HepG2 (cell line): ENCODE results near the gene PHACTR3. TPM values are rescaled to one million over a fixed set of nuclear protein-coding genes. Genes with fewer than 3 reads are reported as not detected.

ENCODE experiments used
- ATAC-seq: fragments of 200-7000 bp; cut with Tn5 transposase; 3 replicates; pipeline ENCODE4 v1.9.1; 2020; ENCODE audit warnings: mild to moderate bottlenecking, moderate library complexity
- BruUV-seq: library from RNA; stranded (reverse); fragments of 400-500 nt; replicated peaks from 2 replicates; lab custom pipeline; 2021; lab: Mats Ljungman, UMichigan
- CTCF ChIA-PET: fragments of 300-600 bp; formaldehyde crosslinking; extraction: SDS; loops from one replicate; lab custom pipeline; 2021; ENCODE audit warnings: low total read pairs, inconsistent platforms, low intra/inter-chr PET ratio; lab: Yijun Ruan, JAX
- POLR2A ChIA-PET: fragments of 350-600 bp; sonication (Branson Sonifier 250); formaldehyde crosslinking; loops from one replicate; lab custom pipeline; 2020; ENCODE audit warnings: antibody characterized with exemption, inconsistent platforms; lab: Yijun Ruan, JAX
- DNase-seq: peaks from one replicate; pipeline ENCODE4 v3.0.0-alpha.2; 2015; ENCODE audit warnings: low spot score
- FAIRE-seq: peaks from 3 replicates; lab custom pipeline; 2011; peaks lifted over from hg19 to GRCh38; lab: Jason Lieb, UNC
- H2AFZ ChIP-seq: one replicate; pipeline ENCODE4 v1.6.1; 2011; ENCODE audit warnings: low read length, inconsistent platforms
- H3K27ac ChIP-seq: fragments of 300-600 bp; 3 replicates; pipeline ENCODE4 v1.8.0; 2011; ENCODE audit warnings: mixed run types, mild to moderate bottlenecking, mixed read lengths, low read length, inconsistent platforms; ENCODE audit not compliant: insufficient read depth; ENCODE audit errors: extremely low read length
- H3K27me3 ChIP-seq, 2 experiments: fragments of 200-600 bp in 1 of 2; 2 replicates in 1 of 2; 3 replicates in 1 of 2; pipeline versions ENCODE4 v1.6.0 to v1.8.0; 2011; ENCODE audit warnings: low read length in 2 of 2, mild to moderate bottlenecking in 2 of 2, moderate library complexity in 2 of 2, inconsistent platforms in 1 of 2; ENCODE audit not compliant: insufficient read depth in 2 of 2, control insufficient read depth in 1 of 2
- H3K36me3 ChIP-seq, 2 experiments: fragments of 200-600 bp in 1 of 2; replicated peaks in 1 of 2; 2 replicates in 1 of 2; 3 replicates in 1 of 2; pipeline versions ENCODE4 v1.5.1 to v1.8.0; 2011; ENCODE audit warnings: low read length in 2 of 2, inconsistent platforms in 1 of 2; ENCODE audit not compliant: insufficient read depth in 2 of 2, control insufficient read depth in 1 of 2
- H3K4me1 ChIP-seq: 2 replicates; pipeline ENCODE4 v1.5.1; 2012; ENCODE audit warnings: low read length, inconsistent platforms; ENCODE audit not compliant: insufficient read depth
- H3K4me2 ChIP-seq: 2 replicates; pipeline ENCODE4 v1.6.0; 2011; ENCODE audit warnings: low read depth, low read length, inconsistent platforms
- H3K4me3 ChIP-seq, 3 experiments: fragments of 200-600 bp in 1 of 3; sonication (generic), shearing (Covaris generic) in 1 of 3; replicated peaks in 1 of 3; 2 replicates each; pipeline ENCODE4 v1.5.1; 2011 to 2016; ENCODE audit warnings: low read length in 3 of 3, inconsistent platforms in 2 of 3, low read depth in 2 of 3, mild to moderate bottlenecking in 2 of 3, control low read depth in 1 of 3, mixed read lengths in 1 of 3; ENCODE audit not compliant: insufficient read depth in 1 of 3
- H3K79me2 ChIP-seq: one replicate; pipeline ENCODE4 v1.6.1; 2011; ENCODE audit warnings: low read length, inconsistent platforms; ENCODE audit not compliant: insufficient read depth
- H3K9ac ChIP-seq: 2 replicates; pipeline ENCODE4 v1.6.0; 2011; ENCODE audit warnings: mild to moderate bottlenecking, low read depth, low read length, inconsistent platforms; ENCODE audit not compliant: insufficient read depth
- H3K9me3 ChIP-seq: 2 replicates; pipeline ENCODE4 v1.5.1; 2012; ENCODE audit warnings: mild to moderate bottlenecking, low read length
- H4K20me1 ChIP-seq: 2 replicates; pipeline ENCODE4 v1.6.0; 2011; ENCODE audit warnings: inconsistent platforms, mild to moderate bottlenecking, low read length, moderate library complexity; ENCODE audit not compliant: insufficient read depth
- SIX1 ChIP-seq: sonication (generic); formaldehyde crosslinking; IDR thresholded peaks from 2 replicates; pipeline ENCODE4 v1.4.0; 2020; ENCODE audit warnings: missing genetic modification reagents, borderline replicate concordance
- ZFP82 ChIP-seq: sonication (generic); formaldehyde crosslinking; IDR thresholded peaks from 2 replicates; pipeline ENCODE4 v1.5.1; 2020; ENCODE audit warnings: mild to moderate bottlenecking, missing genetic modification reagents, borderline replicate concordance
- WGBS: methylation state at CpG from one replicate; pipeline ENCODE4 v1.1.6; 2017; ENCODE audit warnings: low lambda C conversion rate; 5-methylcytosine and 5-hydroxymethylcytosine counted together
- in situ Hi-C: cut with HindIII; loops from 2 replicates; pipeline ENCODE4 v1.10.0; 2017; ENCODE audit warnings: low pct_unique_long_range_greater_than_20kb; ENCODE audit not compliant: extremely low pct_ligation_motif_present
- intact Hi-C: fragments of 100-400 bp; cut with micrococcal nuclease; formaldehyde crosslinking; loops from one replicate; pipeline ENCODE4 v1.10.0; 2022; ENCODE audit not compliant: unreplicated experiment
- polyA plus RNA-seq, 8 experiments: library from polyadenylated mRNA; depleted of rRNA in 3 of 8; stranded (reverse) in 7 of 8; unstranded in 1 of 8; fragments of >200 nt; fragmentation: Illumina TruSeq in 4 of 8; extraction: Trizol in 4 of 8; gene quantifications; 2 replicates each; pipeline versions ENCODE4 v1.2.1 to v1.2.3, GENCODE V29; 2011 to 2016; ENCODE audit warnings: low read depth in 4 of 8, missing spikeins in 1 of 8, mixed read lengths in 1 of 8; ENCODE audit not compliant: insufficient read depth in 1 of 8
- total RNA-seq, 5 experiments: library from RNA; depleted of rRNA; stranded (reverse); fragments of >200 nt; fragmentation: Illumina TruSeq; extraction: Trizol; gene quantifications; 2 replicates each; pipeline ENCODE4 v1.2.3, GENCODE V29; 2016; ENCODE audit warnings: low read depth in 1 of 5
- TF ChIP-seq, protein P1 (sequence below), 2 experiments: IDR thresholded peaks; 2 replicates each; pipeline ENCODE4 v1.6.1; 2011 to 2012; ENCODE audit warnings: low read length in 2 of 2, borderline replicate concordance in 1 of 2, low read depth in 1 of 2, mild to moderate bottlenecking in 1 of 2, moderate library complexity in 1 of 2
- TF ChIP-seq, protein P2 (sequence below): sonication (generic); formaldehyde crosslinking; IDR thresholded peaks from 2 replicates; pipeline ENCODE4 v1.5.0; 2020; ENCODE audit warnings: mild to moderate bottlenecking, missing genetic modification reagents

Gene PHACTR3
- total and polyA plus RNA-seq, 2 of the 13 experiments (the other 11 are each of a cell fraction or from before 2014, with no cell fraction given) = not detected

- H3K9ac ChIP-seq = no peak overlapping the region
- H2AFZ ChIP-seq = no peak overlapping the region
- no peak overlapping the region for H3K4me3 ChIP-seq
- H3K4me1 ChIP-seq = no peaks in the 10 kb centered on the region
- FAIRE-seq (no peak), DNase-seq (no peak), ATAC-seq (no peak)
- no peaks in the 10 kb centered on the region for H3K79me2 ChIP-seq
- CTCF ChIA-PET = no interaction called here
- intact Hi-C loops = no loop called here
- H3K27ac ChIP-seq = no peak overlapping the region
- POLR2A ChIA-PET = no interaction called here
- WGBS = under 1% methylated on average over 6 of the region's 6 CpGs
- no peaks in the 10 kb centered on the region for H3K36me3 ChIP-seq
- in situ Hi-C loops = no loop called here
- TF ChIP-seq, protein P1, sequence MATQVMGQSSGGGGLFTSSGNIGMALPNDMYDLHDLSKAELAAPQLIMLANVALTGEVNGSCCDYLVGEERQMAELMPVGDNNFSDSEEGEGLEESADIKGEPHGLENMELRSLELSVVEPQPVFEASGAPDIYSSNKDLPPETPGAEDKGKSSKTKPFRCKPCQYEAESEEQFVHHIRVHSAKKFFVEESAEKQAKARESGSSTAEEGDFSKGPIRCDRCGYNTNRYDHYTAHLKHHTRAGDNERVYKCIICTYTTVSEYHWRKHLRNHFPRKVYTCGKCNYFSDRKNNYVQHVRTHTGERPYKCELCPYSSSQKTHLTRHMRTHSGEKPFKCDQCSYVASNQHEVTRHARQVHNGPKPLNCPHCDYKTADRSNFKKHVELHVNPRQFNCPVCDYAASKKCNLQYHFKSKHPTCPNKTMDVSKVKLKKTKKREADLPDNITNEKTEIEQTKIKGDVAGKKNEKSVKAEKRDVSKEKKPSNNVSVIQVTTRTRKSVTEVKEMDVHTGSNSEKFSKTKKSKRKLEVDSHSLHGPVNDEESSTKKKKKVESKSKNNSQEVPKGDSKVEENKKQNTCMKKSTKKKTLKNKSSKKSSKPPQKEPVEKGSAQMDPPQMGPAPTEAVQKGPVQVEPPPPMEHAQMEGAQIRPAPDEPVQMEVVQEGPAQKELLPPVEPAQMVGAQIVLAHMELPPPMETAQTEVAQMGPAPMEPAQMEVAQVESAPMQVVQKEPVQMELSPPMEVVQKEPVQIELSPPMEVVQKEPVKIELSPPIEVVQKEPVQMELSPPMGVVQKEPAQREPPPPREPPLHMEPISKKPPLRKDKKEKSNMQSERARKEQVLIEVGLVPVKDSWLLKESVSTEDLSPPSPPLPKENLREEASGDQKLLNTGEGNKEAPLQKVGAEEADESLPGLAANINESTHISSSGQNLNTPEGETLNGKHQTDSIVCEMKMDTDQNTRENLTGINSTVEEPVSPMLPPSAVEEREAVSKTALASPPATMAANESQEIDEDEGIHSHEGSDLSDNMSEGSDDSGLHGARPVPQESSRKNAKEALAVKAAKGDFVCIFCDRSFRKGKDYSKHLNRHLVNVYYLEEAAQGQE (IDR thresholded peaks at IDR 0.05; ENCODE audit: borderline replicate concordance in 1 of 2, low read depth in 1 of 2, low read length in 2 of 2) = no peak
- TF ChIP-seq ZFP82 (CRISPR knock-in tag) = no peak
- TF ChIP-seq SIX1 (CRISPR knock-in tag) = no peak
- TF ChIP-seq, protein P2, sequence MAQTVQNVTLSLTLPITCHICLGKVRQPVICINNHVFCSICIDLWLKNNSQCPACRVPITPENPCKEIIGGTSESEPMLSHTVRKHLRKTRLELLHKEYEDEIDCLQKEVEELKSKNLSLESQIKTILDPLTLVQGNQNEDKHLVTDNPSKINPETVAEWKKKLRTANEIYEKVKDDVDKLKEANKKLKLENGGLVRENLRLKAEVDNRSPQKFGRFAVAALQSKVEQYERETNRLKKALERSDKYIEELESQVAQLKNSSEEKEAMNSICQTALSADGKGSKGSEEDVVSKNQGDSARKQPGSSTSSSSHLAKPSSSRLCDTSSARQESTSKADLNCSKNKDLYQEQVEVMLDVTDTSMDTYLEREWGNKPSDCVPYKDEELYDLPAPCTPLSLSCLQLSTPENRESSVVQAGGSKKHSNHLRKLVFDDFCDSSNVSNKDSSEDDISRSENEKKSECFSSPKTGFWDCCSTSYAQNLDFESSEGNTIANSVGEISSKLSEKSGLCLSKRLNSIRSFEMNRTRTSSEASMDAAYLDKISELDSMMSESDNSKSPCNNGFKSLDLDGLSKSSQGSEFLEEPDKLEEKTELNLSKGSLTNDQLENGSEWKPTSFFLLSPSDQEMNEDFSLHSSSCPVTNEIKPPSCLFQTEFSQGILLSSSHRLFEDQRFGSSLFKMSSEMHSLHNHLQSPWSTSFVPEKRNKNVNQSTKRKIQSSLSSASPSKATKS (CRISPR knock-in tag) = no peak
- BruUV-seq = no TSS peak
- no peaks in the 10 kb centered on the region for H4K20me1 ChIP-seq
- no peak overlapping the region for H3K4me2 ChIP-seq
- H3K9me3 ChIP-seq = no peaks in the 10 kb centered on the region
- peaks cover 9 to 26% of the 10 kb centered on the region in 2 experiments; a peak in 4 of 5 replicates for H3K27me3 ChIP-seq
These were observed 232.4 kb downstream of the PHACTR3 start for GRCh38 chr20:59836767-59837166.
